Measurements from ENCODE around the gene GCN1. TPM values are rescaled to one million over a fixed set of nuclear protein-coding genes. Genes with fewer than 3 reads are reported as not detected.

Gene GCN1
- total and polyA plus RNA-seq, 10 of the 15 experiments (the other 5 are each of a cell fraction or from before 2014, with no cell fraction given), result 10.8 to 150 (median 58.3) TPM

DNA sequence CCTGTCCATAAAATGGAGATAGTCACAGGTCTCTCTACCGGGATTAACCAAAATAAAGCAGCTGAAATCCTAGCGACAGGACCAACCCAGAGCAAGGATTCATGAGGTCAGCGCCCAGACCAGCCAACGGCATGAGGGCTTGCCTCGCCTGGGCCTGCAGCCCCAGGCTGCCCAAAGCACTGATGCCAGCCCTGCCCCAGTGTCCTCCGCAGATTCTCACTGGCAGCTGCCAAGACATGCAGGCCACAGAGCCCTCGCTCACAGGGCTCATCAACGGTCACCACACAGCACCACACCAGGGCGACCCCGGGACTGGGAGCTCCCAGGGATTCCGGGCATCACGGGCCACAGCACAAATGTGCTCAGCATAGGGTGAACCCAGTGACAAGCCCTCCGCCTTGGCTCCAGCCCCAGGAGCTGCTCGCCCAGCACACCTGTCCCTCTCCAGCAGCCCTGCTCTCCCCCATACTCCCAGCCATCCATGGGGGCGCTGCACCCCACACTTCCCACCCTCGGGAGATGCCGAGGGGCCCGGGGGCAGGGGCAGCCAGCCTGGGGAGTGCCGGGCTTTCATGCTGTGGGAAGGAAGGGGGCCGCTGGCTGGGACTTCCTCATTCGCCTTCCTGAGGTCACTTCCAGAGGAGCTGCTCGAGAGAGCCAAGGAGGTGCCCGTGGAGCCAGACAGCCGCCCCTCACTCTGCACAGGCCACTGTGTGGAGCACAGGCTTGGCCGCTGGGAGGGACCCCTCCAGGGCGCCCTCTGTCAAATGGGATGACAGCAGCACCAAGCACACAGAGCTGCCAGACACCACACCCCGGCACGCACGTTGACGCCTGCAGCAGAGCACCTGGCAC is 92.1 kb downstream of the GCN1 start:
- intact Hi-C loops (cut with micrococcal nuclease; ENCODE audit: unreplicated experiment) (no loop called here), in situ Hi-C loops (cut with MboI) (no loop called here)
- ChIA-PET POLR2A (interaction anchor here (1.6 kb wide), 1 partner anchor 12 kb away, joined by 3 read pairs; no protein-coding TSS in a partner anchor), RAD21 (ENCODE audit: unreplicated experiment) (interaction anchor here (1.2 to 2.0 kb wide), 2 partner anchors 8 to 15 kb away, joined by 3 to 6 read pairs; no protein-coding TSS in a partner anchor), SMC1A (ENCODE audit: uncharacterized antibody, unreplicated experiment) (interaction anchor here (1.1 kb wide), 1 partner anchor 10 kb away, joined by 3 read pairs; no protein-coding TSS in a partner anchor), CTCF (interaction anchor here (0.6 to 1.2 kb wide), 4 partner anchors 15 to 429 kb away, joined by 3 read pairs; no protein-coding TSS in a partner anchor)
- H3K9me3 ChIP-seq (replicated peaks; ENCODE audit: control insufficient read depth, insufficient read depth, low read length), result no peaks in the 10 kb centered on the region
- no peak overlapping the region; the same call in none of the 2 replicates for H3K27ac ChIP-seq (ENCODE audit: control insufficient read depth, insufficient read depth)
- peak overlapping the region; percentile 65; the same call in 1 of the 2 replicates for H3K4me2 ChIP-seq (ENCODE audit: control insufficient read depth, insufficient read depth)
- H3K9ac ChIP-seq (ENCODE audit: control insufficient read depth, insufficient read depth, low read length), result no peak overlapping the region
- BruUV-seq (replicated peaks), result no TSS peak
- TF ChIP-seq PML (IDR thresholded peaks at IDR 0.05; ENCODE audit: low read length) (no peak), ZNF24 (IDR thresholded peaks at IDR 0.05) (no peak), FOXK2 (IDR thresholded peaks at IDR 0.05) (no peak), MYB (IDR thresholded peaks at IDR 0.05; ENCODE audit: borderline replicate concordance, low read depth, low read length) (no peak), SMARCA5 (IDR thresholded peaks at IDR 0.05) (no peak), SMAD1 (IDR thresholded peaks at IDR 0.05; ENCODE audit: low read depth, partially characterized antibody) (no peak), SREBF1 (IDR thresholded peaks at IDR 0.05; ENCODE audit: low read length) (no peak), TAF1 (IDR thresholded peaks at IDR 0.05; ENCODE audit: borderline replicate concordance, low read depth, low read length) (no peak)
- TF ChIP-seq, protein P1, sequence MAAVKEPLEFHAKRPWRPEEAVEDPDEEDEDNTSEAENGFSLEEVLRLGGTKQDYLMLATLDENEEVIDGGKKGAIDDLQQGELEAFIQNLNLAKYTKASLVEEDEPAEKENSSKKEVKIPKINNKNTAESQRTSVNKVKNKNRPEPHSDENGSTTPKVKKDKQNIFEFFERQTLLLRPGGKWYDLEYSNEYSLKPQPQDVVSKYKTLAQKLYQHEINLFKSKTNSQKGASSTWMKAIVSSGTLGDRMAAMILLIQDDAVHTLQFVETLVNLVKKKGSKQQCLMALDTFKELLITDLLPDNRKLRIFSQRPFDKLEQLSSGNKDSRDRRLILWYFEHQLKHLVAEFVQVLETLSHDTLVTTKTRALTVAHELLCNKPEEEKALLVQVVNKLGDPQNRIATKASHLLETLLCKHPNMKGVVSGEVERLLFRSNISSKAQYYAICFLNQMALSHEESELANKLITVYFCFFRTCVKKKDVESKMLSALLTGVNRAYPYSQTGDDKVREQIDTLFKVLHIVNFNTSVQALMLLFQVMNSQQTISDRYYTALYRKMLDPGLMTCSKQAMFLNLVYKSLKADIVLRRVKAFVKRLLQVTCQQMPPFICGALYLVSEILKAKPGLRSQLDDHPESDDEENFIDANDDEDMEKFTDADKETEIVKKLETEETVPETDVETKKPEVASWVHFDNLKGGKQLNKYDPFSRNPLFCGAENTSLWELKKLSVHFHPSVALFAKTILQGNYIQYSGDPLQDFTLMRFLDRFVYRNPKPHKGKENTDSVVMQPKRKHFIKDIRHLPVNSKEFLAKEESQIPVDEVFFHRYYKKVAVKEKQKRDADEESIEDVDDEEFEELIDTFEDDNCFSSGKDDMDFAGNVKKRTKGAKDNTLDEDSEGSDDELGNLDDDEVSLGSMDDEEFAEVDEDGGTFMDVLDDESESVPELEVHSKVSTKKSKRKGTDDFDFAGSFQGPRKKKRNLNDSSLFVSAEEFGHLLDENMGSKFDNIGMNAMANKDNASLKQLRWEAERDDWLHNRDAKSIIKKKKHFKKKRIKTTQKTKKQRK (IDR thresholded peaks at IDR 0.05; ENCODE audit: low read depth, low read length), result no peak
- ATAC-seq (no peak; the same call in 1 of the 3 replicates), FAIRE-seq (no peak), DNase-seq (ENCODE audit: low read depth, low spot score) (no peak)
- H3K36me3 ChIP-seq (ENCODE audit: control insufficient read depth in 2 of 2, insufficient read depth in 2 of 2, low read length in 1 of 2), result peaks cover 34 to 60% of the 10 kb centered on the region in 2 experiments
- no peak overlapping the region for H3K4me3 ChIP-seq
- peaks cover 52% of the 10 kb centered on the region for H3K79me2 ChIP-seq (ENCODE audit: control insufficient read depth, insufficient read depth, low read length)
- H3K4me1 ChIP-seq (ENCODE audit: control insufficient read depth, insufficient read depth, low read length), result peaks cover 16% of the 10 kb centered on the region
- H4K20me1 ChIP-seq (ENCODE audit: control insufficient read depth, insufficient read depth), result no peaks in the 10 kb centered on the region; the same call in 1 of the 2 replicates
- no peak overlapping the region for H2AFZ ChIP-seq (ENCODE audit: control insufficient read depth, low read depth, low read length)
- 86% methylated on average over 30 of the region's 30 CpGs for WGBS (ENCODE audit: insufficient coverage, insufficient replicate concordance, low lambda C conversion rate, missing lambda C conversion rate)
- H3K27me3 ChIP-seq (replicated peaks in 1 of 2; ENCODE audit: control insufficient read depth in 2 of 2, insufficient read depth in 2 of 2, low read length in 1 of 2), result no peaks in the 10 kb centered on the region
